ENCODE data around the gene JOSD2.

DNA sequence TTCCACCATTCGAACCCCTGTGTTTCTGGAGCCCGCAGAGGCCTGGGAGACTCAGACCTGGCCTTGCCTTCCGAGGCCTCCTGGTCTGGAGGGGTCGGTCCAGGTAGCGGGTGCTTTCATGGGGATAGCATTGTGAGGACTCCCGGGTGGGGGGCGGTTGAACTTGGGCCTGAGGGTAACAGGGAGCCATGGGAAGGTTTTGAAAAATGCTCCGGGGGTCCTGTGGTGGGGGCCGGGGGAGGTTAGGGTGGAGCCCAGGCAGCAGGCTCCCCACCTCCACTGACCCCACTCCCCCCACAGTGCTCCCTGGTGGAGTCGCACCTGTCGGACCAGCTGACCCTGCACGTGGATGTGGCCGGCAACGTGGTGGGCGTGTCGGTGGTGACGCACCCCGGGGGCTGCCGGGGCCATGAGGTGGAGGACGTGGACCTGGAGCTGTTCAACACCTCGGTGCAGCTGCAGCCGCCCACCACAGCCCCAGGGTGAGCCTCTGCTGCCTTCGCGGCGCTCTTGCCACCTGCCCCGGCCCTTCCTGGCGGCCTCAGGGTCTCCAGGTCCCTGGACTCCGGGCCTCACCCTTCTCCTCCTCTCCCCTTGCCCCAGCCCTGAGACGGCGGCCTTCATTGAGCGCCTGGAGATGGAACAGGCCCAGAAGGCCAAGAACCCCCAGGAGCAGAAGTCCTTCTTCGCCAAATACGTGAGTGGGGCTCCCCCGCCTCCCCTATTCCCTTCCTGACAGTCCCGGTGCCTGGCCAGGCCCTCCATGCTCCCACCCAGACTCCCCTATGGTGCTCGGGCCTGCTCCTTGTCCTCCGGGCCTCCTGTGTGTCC lies 30.5 kb downstream of the JOSD2 start:
- TF ChIP-seq, protein P1, sequence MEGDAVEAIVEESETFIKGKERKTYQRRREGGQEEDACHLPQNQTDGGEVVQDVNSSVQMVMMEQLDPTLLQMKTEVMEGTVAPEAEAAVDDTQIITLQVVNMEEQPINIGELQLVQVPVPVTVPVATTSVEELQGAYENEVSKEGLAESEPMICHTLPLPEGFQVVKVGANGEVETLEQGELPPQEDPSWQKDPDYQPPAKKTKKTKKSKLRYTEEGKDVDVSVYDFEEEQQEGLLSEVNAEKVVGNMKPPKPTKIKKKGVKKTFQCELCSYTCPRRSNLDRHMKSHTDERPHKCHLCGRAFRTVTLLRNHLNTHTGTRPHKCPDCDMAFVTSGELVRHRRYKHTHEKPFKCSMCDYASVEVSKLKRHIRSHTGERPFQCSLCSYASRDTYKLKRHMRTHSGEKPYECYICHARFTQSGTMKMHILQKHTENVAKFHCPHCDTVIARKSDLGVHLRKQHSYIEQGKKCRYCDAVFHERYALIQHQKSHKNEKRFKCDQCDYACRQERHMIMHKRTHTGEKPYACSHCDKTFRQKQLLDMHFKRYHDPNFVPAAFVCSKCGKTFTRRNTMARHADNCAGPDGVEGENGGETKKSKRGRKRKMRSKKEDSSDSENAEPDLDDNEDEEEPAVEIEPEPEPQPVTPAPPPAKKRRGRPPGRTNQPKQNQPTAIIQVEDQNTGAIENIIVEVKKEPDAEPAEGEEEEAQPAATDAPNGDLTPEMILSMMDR (IDR thresholded peaks at IDR 0.05; ENCODE audit: insufficient read depth, low read length, poor library complexity, severe bottlenecking), result no peak
- TF ChIP-seq EZH2phosphoT487 (conservative IDR thresholded peaks at IDR 0.05; ENCODE audit: low read length), result no peak

Data from SU-DHL-6 (cell line).